Upper lobe of left lung (tissue), 6 donors: ENCODE measurements around the gene PRKACB. TPM values are rescaled to one million over a fixed set of nuclear protein-coding genes. Genes with fewer than 3 reads are reported as not detected.

Source experiments
- ATAC-seq, 2 donors: fragments of 200-7000 bp; cut with Tn5 transposase; one replicate each; pipeline ENCODE4 v1.9.1; 2022; ENCODE audit warnings: mild to moderate bottlenecking in 2 of 2, moderate library complexity in 2 of 2; ENCODE audit not compliant: low FRiP score in 2 of 2
- DNase-seq, 2 donors: peaks; one replicate each; pipeline ENCODE4 v3.0.0-alpha.2; 2019 to 2020
- H3K27ac ChIP-seq, 4 donors: fragments of 200-600 bp; sonication (generic); one replicate each; pipeline ENCODE4 v1.5.1; 2016 to 2019
- H3K27me3 ChIP-seq, 4 donors: fragments of 200-600 bp; sonication (generic); one replicate each; pipeline ENCODE4 v1.5.1; 2017 to 2019
- H3K36me3 ChIP-seq, 4 donors: fragments of 200-600 bp; sonication (generic); one replicate each; pipeline ENCODE4 v1.5.1; 2016 to 2019
- H3K4me1 ChIP-seq, 4 donors: fragments of 200-600 bp; sonication (generic); one replicate each; pipeline ENCODE4 v1.5.1; 2018 to 2019
- H3K4me3 ChIP-seq, 4 donors: fragments of 200-600 bp; sonication (generic); one replicate each; pipeline ENCODE4 v1.5.1; 2017 to 2019; ENCODE audit warnings: mild to moderate bottlenecking in 2 of 4, moderate library complexity in 1 of 4
- H3K9me3 ChIP-seq, 4 donors: fragments of 200-600 bp; sonication (generic); one replicate each; pipeline ENCODE4 v1.5.1; 2018 to 2019
- CTCF ChIP-seq, 6 experiments: fragments of 450-650 bp in 4 of 6; fragments of 200-600 bp in 2 of 6; sonication (generic) in 2 of 6; IDR thresholded peaks; one replicate each; pipeline ENCODE4 v1.5.1; 2016 to 2019; ENCODE audit warnings: antibody characterized with exemption in 6 of 6
- EP300 ChIP-seq, 4 donors: sonication (generic); formaldehyde crosslinking; IDR thresholded peaks; one replicate each; pipeline ENCODE4 v1.5.1; 2017; ENCODE audit warnings: antibody characterized with exemption in 4 of 4, control low read depth in 2 of 4
- POLR2A ChIP-seq, 4 donors: fragments of 450-650 bp; IDR thresholded peaks; one replicate each; pipeline ENCODE4 v1.5.1; 2016 to 2017; ENCODE audit warnings: antibody characterized with exemption in 4 of 4, mild to moderate bottlenecking in 2 of 4
- POLR2AphosphoS5 ChIP-seq, 2 donors: sonication (generic); formaldehyde crosslinking; IDR thresholded peaks; one replicate each; pipeline ENCODE4 v1.5.1; 2017; ENCODE audit warnings: antibody characterized with exemption in 2 of 2
- WGBS, 2 donors: methylation state at CpG; one replicate each; pipeline ENCODE4 v1.1.5; 2017 to 2018; 5-methylcytosine and 5-hydroxymethylcytosine counted together
- total RNA-seq, 6 donors: library from RNA; depleted of rRNA in 4 of 6; stranded (reverse); fragments of >200 nt in 4 of 6; gene quantifications; one replicate each; pipeline versions ENCODE4 v1.1.0 to v1.2.1, GENCODE V29; 2016 to 2021
- donor health status: DM: no; HTN: no; CAD: no; lungs with moderate emphysema.
- donor health status: DM: no; HTN: yes; CAD: no; lungs with severe emphysema.

PRKACB gene
- total RNA-seq, 6 donors from 2014 or later: 7.9 to 27.8 (median 18.3) TPM

- Histone ChIP-seq H3K4me1 (no peaks in the 10 kb centered on the region), H3K4me3 (no peak overlapping the region), H3K36me3 (peaks cover 0 to 9% (median 3%) of the 10 kb centered on the region in 4 donors), H3K27me3 (no peaks in the 10 kb centered on the region), H3K27ac (no peak overlapping the region), H3K9me3 (peaks cover 3 to 21% (median 16%) of the 10 kb centered on the region in 4 donors)
- no peak for DNase-seq
- ATAC-seq: no peak
- WGBS, 2 donors: 87 to 92% methylated on average over 1 of the region's 1 CpG
- TF ChIP-seq EP300 (IDR thresholded peaks at IDR 0.05): no peak
- TF ChIP-seq POLR2AphosphoS5 (IDR thresholded peaks at IDR 0.05): no peak
- no peak for TF ChIP-seq POLR2A (IDR thresholded peaks at IDR 0.05)
- TF ChIP-seq CTCF (IDR thresholded peaks at IDR 0.05): no peak
Measured at GRCh38 chr1:84190455-84190854, 46.4 kb downstream of the PRKACB start.

- DNase-seq (no peak), ATAC-seq (no peak)
- peaks cover 0 to 6% (median 3%) of the 10 kb centered on the region in 4 donors for H3K36me3 ChIP-seq
- no peaks in the 10 kb centered on the region for H3K27me3 ChIP-seq
- WGBS, 2 donors: 81 to 82% methylated on average over 3 of the region's 3 CpGs
- no peak for TF ChIP-seq EP300 (IDR thresholded peaks at IDR 0.05)
- no peak for TF ChIP-seq POLR2AphosphoS5 (IDR thresholded peaks at IDR 0.05)
- no peak for TF ChIP-seq CTCF (IDR thresholded peaks at IDR 0.05)
- TF ChIP-seq POLR2A (IDR thresholded peaks at IDR 0.05): no peak
- H3K9me3 ChIP-seq: peaks cover 3 to 21% (median 16%) of the 10 kb centered on the region in 4 donors
- no peaks in the 10 kb centered on the region for H3K4me1 ChIP-seq
- no peak overlapping the region for H3K4me3 ChIP-seq
- H3K27ac ChIP-seq: no peak overlapping the region
Measured at GRCh38 chr1:84192681-84193080, 48.6 kb downstream of the PRKACB start.

GRCh38 chr1:84198832-84199231 lies 54.8 kb downstream of the PRKACB start:
- Histone ChIP-seq H3K36me3 (peaks cover 0 to 18% (median 0%) of the 10 kb centered on the region in 4 donors), H3K27ac (no peak overlapping the region), H3K4me1 (no peaks in the 10 kb centered on the region), H3K27me3 (no peaks in the 10 kb centered on the region), H3K9me3 (no peaks in the 10 kb centered on the region), H3K4me3 (no peak overlapping the region)
- ATAC-seq (no peak), DNase-seq (no peak)
- 93 to 98% methylated on average over 6 of the region's 6 CpGs for WGBS, 2 donors
- TF ChIP-seq EP300 (IDR thresholded peaks at IDR 0.05) (no peak), CTCF (IDR thresholded peaks at IDR 0.05) (no peak), POLR2AphosphoS5 (IDR thresholded peaks at IDR 0.05) (no peak), POLR2A (IDR thresholded peaks at IDR 0.05) (no peak)

GRCh38 chr1:84199257-84199656 lies 55.2 kb downstream of the PRKACB start:
- 91 to 93% methylated on average over 1 of the region's 1 CpG for WGBS, 2 donors
- no peak overlapping the region for H3K4me3 ChIP-seq
- H3K36me3 ChIP-seq: peaks cover 0 to 18% (median 0%) of the 10 kb centered on the region in 4 donors
- ATAC-seq (no peak), DNase-seq (no peak)
- H3K27ac ChIP-seq: no peak overlapping the region
- no peaks in the 10 kb centered on the region for H3K27me3 ChIP-seq
- H3K9me3 ChIP-seq: no peaks in the 10 kb centered on the region
- no peaks in the 10 kb centered on the region for H3K4me1 ChIP-seq
- TF ChIP-seq POLR2AphosphoS5 (IDR thresholded peaks at IDR 0.05) (no peak), CTCF (IDR thresholded peaks at IDR 0.05) (no peak), POLR2A (IDR thresholded peaks at IDR 0.05) (no peak), EP300 (IDR thresholded peaks at IDR 0.05) (no peak)

GRCh38 chr1:84202126-84202525 lies 58.1 kb downstream of the PRKACB start:
- no peak for ATAC-seq
- TF ChIP-seq CTCF (IDR thresholded peaks at IDR 0.05) (no peak), POLR2A (IDR thresholded peaks at IDR 0.05) (no peak), EP300 (IDR thresholded peaks at IDR 0.05) (no peak), POLR2AphosphoS5 (IDR thresholded peaks at IDR 0.05) (no peak)
- H3K36me3 ChIP-seq: peaks cover 0 to 23% (median 1%) of the 10 kb centered on the region in 4 donors

More at GRCh38 chr1:84202126-84202525, 58.1 kb downstream of the PRKACB start:
- DNase-seq: no peak
- H3K4me3 ChIP-seq: no peak overlapping the region
- H3K27ac ChIP-seq: no peak overlapping the region
- H3K4me1 ChIP-seq: no peaks in the 10 kb centered on the region
- no peaks in the 10 kb centered on the region for H3K9me3 ChIP-seq
- H3K27me3 ChIP-seq: no peaks in the 10 kb centered on the region
